GM12892 (cell line): Measurements from ENCODE around the gene PRDM12. TPM values are rescaled to one million over a fixed set of nuclear protein-coding genes. Genes with fewer than 3 reads are reported as not detected.

ENCODE experiments used
- DNase-seq: peaks from one replicate; pipeline ENCODE4 v3.0.0; 2011; ENCODE audit not compliant: insufficient read length
- FAIRE-seq: peaks from 2 replicates; lab custom pipeline; 2011; peaks lifted over from hg19 to GRCh38; lab: Jason Lieb, UNC
- POLR2A ChIP-seq: IDR thresholded peaks from 2 replicates; pipeline ENCODE4 v1.6.1; 2011; ENCODE audit warnings: low read depth, low read length, control low read depth
- POLR2AphosphoS5 ChIP-seq: IDR thresholded peaks from 2 replicates; pipeline ENCODE4 v1.6.1; 2011; ENCODE audit warnings: low read depth, low read length, control low read depth
- TAF1 ChIP-seq: IDR thresholded peaks from 2 replicates; pipeline ENCODE4 v1.6.1; 2011; ENCODE audit warnings: low read depth, mild to moderate bottlenecking, control low read depth, low read length, borderline replicate concordance
- polyA plus RNA-seq: library from polyadenylated mRNA; unstranded; fragments of >200 nt; gene quantifications from one replicate; pipeline ENCODE4 v1.2.1, GENCODE V29; 2012; ENCODE audit warnings: missing spikeins, inconsistent platforms; ENCODE audit not compliant: missing spikeins

The PRDM12 gene
- not detected for polyA plus RNA-seq

DNA sequence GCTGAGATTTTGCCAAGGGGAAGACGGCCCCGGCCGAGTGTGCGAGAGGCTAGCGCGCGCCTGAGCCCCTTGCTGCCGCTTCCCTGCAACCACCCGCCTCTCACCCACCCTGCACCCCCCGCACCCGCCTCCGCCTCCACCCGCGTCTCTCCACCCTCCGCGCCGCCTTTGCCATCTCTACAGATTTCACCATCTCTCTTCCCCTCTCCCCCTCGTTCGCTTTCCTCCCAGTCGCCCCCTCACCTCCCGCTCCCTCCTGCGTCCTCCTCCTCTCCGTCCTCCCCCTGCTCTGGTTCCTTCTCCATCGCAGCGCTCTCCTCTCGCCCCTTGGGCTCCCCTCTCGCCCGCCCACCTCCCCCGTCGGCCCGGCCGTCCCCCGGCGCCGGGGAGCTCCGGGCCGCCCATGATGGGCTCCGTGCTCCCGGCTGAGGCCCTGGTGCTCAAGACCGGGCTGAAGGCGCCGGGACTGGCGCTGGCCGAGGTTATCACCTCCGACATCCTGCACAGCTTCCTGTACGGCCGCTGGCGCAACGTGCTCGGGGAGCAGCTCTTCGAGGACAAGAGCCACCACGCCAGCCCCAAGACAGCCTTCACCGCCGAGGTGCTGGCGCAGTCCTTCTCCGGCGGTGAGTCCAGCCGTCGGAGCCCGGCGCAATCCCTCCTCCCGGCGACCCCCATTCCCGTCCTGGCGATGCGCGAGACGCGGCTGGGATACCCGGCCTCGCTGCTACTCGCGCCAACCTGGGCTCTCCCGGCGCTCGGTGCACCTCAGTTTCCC is at the start of gene PRDM12:
Gene PRDM12 (plus strand): TSS at position 344 of the 778 bp plus-strand sequence. CDS start 60 bp downstream, at position 404.
- no peak for TF ChIP-seq POLR2A
- no peak for TF ChIP-seq POLR2AphosphoS5
- no peak for TF ChIP-seq TAF1
- DNase-seq (peak; percentile 13), FAIRE-seq (no peak)

DNA sequence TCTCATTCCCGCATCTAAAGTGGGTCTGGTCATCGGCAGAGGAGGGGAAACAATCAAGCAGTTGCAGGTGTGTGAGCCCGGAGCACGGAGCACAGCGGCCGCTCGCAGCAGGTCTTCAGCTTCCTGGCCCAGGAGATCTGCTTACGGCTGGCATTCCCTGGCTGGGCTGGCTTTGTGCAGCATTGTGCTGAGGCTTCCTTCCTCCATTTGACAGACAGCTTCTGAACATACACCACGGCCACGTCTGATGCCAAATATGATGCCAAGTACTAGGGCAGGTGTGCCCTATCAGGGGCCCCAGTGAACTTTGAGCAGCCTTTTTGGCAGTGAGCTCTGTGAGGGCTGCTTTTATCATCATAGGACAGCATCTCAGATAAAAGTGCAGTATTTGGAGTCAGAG is 47.9 kb upstream of the PRDM12 start:
- FAIRE-seq: no peak
- DNase-seq: no peak
- TF ChIP-seq TAF1 (no peak), POLR2AphosphoS5 (no peak), POLR2A (no peak)

DNA sequence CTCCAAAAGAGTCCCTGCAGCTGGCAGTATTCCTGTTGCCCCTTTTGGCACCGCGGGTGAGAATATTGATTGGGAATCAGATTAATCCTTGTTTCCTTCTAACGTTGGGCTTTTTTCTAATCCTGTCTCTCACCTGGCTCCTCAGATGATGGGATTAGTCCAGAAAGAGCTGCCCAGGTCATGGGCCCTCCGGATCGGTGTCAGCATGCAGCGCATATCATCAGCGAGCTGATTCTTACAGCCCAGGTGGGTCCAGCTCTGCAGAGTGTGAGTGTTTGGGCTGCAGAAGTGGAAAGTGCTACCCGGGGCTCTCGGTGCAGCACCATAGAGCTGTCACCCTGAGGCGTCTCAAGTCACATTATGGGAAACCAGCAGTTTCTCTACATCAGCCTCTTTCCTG is 40.9 kb upstream of the PRDM12 start:
- no peak for TF ChIP-seq POLR2A
- TF ChIP-seq POLR2AphosphoS5: no peak
- TF ChIP-seq TAF1: no peak
- no peak for DNase-seq
- FAIRE-seq: no peak

DNA sequence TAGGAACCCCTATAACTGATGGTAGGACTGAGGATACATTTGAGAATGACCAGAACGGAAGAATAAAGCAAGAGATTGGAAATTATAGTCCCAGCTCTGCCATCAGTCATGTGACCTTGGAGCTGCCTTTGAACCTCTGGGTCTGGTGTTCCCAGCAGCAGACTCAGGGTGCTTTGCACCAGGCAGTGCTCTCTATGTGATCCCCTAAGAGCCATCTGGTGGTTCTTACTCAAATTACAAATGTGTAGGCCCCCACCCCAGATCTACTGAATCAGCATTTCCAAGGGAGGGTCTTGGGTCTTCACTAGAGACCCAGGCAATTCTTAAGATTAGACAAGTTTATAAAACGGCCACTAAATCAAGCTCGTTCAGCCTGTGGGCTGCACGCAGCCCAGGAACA is 40.2 kb upstream of the PRDM12 start:
- TF ChIP-seq TAF1: no peak
- no peak for TF ChIP-seq POLR2A
- no peak for TF ChIP-seq POLR2AphosphoS5
- no peak for FAIRE-seq
- DNase-seq: no peak

DNA sequence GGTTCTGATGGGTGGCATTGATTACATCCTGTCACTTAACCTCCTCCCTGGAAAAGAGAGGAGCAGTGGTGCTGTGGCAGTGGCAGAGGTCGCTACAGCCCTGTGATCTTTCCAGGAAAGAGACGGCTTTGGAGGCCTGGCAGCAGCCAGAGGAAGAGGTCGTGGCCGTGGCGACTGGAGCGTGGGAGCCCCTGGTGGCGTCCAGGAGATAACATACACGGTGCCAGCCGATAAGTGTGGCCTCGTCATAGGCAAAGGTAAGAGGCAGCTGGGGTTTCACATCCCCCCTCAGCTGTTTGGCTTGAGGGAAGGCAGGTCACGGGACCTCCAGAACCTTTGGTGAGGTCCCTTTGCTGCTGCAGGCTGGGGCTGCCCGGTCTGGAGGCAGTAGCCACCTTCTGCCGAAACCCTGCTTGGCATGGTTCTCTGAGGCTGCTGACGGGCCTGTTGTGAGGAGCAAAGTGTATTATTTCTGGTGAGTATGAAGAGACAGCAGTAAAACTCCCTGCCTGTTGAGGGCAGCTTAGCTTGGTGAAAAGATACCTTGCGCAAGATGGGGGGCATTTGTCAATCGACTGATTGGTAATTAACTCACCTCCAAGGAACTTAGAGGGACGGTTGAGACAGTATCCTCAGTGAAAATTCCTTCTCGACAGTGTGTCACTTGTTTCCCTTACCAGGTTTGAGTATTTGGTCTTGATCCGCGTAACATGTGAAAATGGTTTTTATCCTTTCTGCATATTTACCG is 38.0 kb upstream of the PRDM12 start:
- no peak for TF ChIP-seq TAF1
- no peak for TF ChIP-seq POLR2AphosphoS5
- no peak for TF ChIP-seq POLR2A
- DNase-seq (no peak), FAIRE-seq (no peak)

DNA sequence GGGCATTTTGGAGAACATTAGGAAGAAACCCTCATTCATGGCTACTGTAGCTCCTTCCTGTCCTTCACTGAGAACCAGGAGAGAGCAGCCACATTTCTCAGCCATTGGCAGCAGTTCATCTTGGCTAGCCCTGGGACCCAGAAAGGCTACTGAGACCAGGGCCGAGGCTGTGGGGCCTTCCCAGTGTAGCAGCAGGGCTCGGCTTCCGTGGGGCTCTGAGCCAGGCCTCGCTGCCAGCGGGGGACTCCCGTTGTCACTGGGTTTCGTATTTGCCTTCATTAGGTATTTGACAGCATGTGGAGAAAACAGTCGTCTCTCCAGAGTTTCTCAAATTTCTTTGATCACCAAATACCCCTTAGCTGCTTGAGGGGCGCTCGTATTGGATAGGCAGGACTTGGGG is 37.3 kb upstream of the PRDM12 start:
- TF ChIP-seq TAF1 (no peak), POLR2A (no peak)
- FAIRE-seq: no peak
- DNase-seq: no peak

DNA sequence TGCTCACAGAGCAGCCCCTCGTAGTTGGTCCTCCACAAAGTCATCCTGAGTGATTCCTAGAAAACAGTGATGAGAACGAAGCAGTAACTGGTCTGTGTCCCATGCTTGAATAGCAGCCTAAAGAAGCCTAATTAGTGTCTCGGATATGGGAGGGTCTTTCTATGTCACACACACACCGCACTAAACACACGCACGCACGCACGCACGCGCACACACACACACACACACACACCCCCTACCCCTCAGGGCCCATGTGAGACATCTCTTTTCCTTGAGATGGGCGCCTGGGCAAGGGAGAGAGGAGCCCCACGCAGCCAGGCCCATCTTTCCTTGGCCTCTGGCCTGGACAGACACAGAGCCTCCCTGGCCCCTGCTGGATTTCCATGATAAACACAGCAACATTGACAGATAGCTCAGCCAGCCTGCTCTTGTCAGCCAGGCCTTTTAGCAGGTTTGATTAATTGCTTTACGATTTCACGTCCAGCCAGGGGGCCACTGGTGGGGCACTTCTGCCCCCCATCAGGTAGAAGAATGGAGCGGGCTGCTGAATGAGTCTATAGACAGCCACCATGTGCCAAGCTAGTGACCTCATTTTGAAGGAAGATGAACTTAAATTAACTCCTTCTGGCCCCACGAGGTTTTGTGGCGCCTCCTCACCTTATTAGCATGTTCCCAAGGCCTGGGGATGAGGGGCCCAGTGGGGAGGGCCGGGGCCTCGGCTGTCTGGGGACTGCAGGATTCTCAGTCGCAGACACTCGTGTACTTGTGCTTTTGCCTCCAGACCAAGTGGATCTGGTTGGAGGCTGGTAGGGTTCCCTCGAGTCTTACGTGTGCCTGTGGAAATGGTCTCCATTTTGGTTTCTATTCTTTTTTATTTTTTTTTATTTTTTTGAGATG is 36.2 kb upstream of the PRDM12 start:
- TF ChIP-seq POLR2AphosphoS5 (no peak), POLR2A (no peak), TAF1 (no peak)
- FAIRE-seq: no peak
- no peak for DNase-seq

DNA sequence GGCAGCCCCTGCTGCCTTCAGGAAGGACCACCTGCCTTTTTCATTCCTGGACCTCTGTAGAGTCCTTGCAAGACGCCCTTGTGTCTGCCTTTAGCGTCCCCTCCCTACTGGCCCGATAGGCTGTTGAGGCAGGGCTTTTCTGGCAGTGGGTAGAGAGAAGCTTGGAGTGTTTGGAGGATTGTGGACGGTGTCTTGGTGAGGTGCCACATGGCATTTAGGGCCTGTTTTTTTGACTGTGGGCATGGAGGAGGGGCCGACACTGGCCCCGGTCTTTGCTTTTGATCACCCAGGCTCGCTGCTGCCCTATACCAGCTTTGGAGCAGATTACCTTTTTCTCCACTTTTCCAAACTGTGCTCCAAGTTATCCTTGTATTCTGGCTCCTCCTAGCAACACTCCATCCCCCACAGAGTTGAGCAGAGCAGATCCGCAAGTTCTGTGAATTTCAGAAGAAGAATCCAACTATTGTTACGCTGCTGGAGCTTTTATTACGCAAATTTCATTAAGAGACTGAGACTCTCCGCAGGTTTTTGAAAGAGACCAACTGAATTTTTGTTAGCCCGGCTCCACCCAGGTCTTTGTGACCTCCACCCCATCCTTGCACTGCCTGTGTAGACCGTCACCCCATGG is 34.8 kb upstream of the PRDM12 start:
- TF ChIP-seq POLR2A: no peak
- TF ChIP-seq POLR2AphosphoS5: no peak
- no peak for TF ChIP-seq TAF1
- DNase-seq: no peak
- no peak for FAIRE-seq

DNA sequence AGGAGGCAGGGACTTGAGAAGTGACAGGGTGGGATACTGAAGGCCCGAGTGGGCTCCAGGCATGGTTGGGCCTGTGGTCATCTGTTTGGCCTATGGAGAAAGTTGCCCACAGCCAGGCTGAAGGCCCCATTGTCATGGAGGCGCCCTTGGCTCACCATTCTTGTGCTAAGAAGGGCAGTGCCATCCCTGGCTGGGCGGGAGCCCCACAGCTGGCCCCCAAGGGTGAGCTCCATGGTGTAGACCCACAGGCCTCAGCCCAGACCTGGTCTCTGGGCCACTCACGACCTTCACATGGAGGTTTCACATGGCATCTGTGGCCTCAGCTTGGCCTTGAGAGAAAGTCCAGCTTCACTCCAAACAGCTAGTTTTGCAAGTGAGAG is 34.3 kb upstream of the PRDM12 start:
- TF ChIP-seq POLR2AphosphoS5 (no peak), POLR2A (no peak), TAF1 (no peak)
- FAIRE-seq: no peak
- DNase-seq: no peak

DNA sequence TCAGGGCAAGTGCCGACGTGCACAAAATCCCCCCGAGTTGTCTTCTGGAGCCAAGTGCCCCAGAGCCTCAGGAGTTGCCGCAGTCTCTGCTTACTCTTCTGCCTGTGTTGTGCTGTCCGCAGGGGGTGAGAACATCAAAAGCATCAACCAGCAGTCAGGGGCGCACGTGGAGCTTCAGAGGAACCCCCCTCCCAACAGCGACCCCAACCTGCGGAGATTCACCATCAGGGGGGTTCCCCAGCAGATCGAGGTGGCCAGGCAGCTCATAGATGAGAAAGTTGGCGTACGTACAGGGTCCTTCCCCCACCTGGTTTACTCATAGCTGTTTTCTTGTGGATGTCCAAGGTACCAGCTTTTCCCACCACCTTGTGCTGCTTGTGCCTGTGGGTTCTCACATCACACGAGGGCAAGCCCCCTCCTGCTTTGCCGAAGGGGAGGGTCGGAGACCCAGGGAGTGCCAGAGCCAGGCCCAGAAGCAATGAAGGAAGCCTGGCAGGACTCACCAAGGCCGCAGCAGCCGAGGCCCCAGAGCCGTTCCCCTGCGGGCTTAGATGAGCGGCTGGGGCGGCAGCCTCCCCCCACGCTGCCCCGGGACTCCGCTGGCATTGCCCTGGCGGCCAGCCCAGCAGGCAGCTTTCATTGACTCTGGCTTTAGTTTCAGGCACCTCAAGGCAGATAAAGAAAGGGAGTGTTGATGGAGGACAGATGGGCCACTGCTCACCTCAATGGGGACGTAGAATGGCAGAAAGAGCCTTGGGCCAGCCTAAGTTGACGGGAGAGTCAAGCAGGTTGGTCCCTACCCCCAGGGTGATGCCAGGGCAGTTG is 33.7 kb upstream of the PRDM12 start:
- TF ChIP-seq TAF1 (no peak), POLR2A (no peak), POLR2AphosphoS5 (no peak)
- FAIRE-seq: no peak
- DNase-seq: no peak
